Fibroblast of lung (primary cell): ENCODE data around the gene EMX2.

ENCODE experiments used
- EZH2 ChIP-seq: IDR thresholded peaks from 2 replicates; pipeline ENCODE4 v1.5.1; 2012; ENCODE audit warnings: low read length, control low read depth, mild to moderate bottlenecking; ENCODE audit errors: missing control alignments
- TF ChIP-seq, protein P1 (sequence below), 2 donors: IDR thresholded peaks in 1 of 2; conservative IDR thresholded peaks in 1 of 2; 1 replicate in 1 of 2; 2 replicates in 1 of 2; pipeline ENCODE4 v1.5.1; 2011 to 2012; ENCODE audit warnings: low read length in 2 of 2, control low read depth in 1 of 2, inconsistent platforms in 1 of 2, low read depth in 1 of 2, mild to moderate bottlenecking in 1 of 2

DNA sequence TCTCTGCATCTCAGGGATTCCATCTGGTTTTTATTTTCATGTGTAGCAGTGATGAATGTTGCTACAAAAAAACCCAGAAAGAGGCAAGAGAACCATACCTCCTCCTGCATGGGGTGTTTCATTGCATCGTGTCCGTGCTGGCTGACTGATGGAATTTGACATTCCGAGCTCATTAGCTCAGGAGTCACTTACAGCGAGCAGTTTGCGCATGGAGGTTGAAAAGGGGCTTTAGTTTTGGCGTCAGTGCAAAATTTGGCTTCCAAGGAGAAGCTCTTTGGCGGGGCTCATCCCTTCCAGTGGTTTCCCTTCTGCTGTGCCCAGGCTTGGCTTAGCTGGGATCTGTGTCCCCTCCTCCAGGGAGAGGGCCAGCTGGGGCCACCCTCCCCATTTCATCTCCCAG, 25.8 kb downstream of the EMX2 start:
- TF ChIP-seq, protein P1, sequence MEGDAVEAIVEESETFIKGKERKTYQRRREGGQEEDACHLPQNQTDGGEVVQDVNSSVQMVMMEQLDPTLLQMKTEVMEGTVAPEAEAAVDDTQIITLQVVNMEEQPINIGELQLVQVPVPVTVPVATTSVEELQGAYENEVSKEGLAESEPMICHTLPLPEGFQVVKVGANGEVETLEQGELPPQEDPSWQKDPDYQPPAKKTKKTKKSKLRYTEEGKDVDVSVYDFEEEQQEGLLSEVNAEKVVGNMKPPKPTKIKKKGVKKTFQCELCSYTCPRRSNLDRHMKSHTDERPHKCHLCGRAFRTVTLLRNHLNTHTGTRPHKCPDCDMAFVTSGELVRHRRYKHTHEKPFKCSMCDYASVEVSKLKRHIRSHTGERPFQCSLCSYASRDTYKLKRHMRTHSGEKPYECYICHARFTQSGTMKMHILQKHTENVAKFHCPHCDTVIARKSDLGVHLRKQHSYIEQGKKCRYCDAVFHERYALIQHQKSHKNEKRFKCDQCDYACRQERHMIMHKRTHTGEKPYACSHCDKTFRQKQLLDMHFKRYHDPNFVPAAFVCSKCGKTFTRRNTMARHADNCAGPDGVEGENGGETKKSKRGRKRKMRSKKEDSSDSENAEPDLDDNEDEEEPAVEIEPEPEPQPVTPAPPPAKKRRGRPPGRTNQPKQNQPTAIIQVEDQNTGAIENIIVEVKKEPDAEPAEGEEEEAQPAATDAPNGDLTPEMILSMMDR (conservative IDR thresholded peaks at IDR 0.05 in 1 of 2, IDR thresholded peaks at IDR 0.05 in 1 of 2; ENCODE audit: low read depth in 1 of 2, low read length in 2 of 2) = no peak
- TF ChIP-seq EZH2 = no peak
